Measurements from ENCODE around the gene YIPF5. TPM values are rescaled to one million over a fixed set of nuclear protein-coding genes. Genes with fewer than 3 reads are reported as not detected.

The YIPF5 gene
- total and polyA plus RNA-seq, 7 donors = 12.3 to 44.6 (median 35.2) TPM

DNA sequence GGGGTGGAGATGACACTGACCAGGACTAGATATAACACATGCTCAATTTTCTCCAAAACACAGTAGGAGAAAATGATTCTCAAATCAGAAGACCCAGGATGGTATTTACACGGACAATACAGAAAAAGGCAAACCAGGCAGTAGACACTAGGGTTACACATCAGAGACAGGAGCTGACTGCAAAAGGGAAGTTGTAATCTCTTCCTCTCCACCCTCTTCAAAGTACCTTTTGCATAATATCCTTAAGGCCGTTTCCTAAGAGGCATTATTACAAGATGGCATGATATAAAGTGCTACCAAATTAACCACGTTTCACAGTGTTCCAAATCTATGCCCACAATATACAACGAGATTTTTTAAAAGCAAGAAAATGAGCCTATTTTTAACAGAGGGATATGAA lies 39.2 kb downstream of the YIPF5 start:
- Histone ChIP-seq H3K36me3 (no peaks in the 10 kb centered on the region), H3K4me1 (no peaks in the 10 kb centered on the region), H3K27ac (no peak overlapping the region), H3K27me3 (no peaks in the 10 kb centered on the region), H3K4me3 (no peak overlapping the region), H3K9me3 (no peaks in the 10 kb centered on the region)
- DNase-seq = no peak
- 80 to 84% methylated on average over 4 of the region's 4 CpGs for WGBS, 2 donors
- TF ChIP-seq POLR2AphosphoS5 (IDR thresholded peaks at IDR 0.05) (no peak), EP300 (IDR thresholded peaks at IDR 0.05) (no peak)
- intact Hi-C loops (cut with DNase I) = no loop called here

- H3K4me3 ChIP-seq = no peak overlapping the region
- intact Hi-C loops (cut with DNase I) = no loop called here
- H3K4me1 ChIP-seq = no peaks in the 10 kb centered on the region
- WGBS, 2 donors = 88 to 89% methylated on average over 4 of the region's 4 CpGs
- no peak overlapping the region for H3K27ac ChIP-seq
- no peak for DNase-seq
- H3K9me3 ChIP-seq = no peaks in the 10 kb centered on the region
- TF ChIP-seq POLR2A (IDR thresholded peaks at IDR 0.05) = no peak
- no peak for TF ChIP-seq EP300 (IDR thresholded peaks at IDR 0.05)
- no peak for TF ChIP-seq POLR2AphosphoS5 (IDR thresholded peaks at IDR 0.05)
- no peaks in the 10 kb centered on the region for H3K36me3 ChIP-seq
- no peaks in the 10 kb centered on the region for H3K27me3 ChIP-seq
Measured at GRCh38 chr5:144130306-144130705, 40.2 kb downstream of the YIPF5 start.

DNA sequence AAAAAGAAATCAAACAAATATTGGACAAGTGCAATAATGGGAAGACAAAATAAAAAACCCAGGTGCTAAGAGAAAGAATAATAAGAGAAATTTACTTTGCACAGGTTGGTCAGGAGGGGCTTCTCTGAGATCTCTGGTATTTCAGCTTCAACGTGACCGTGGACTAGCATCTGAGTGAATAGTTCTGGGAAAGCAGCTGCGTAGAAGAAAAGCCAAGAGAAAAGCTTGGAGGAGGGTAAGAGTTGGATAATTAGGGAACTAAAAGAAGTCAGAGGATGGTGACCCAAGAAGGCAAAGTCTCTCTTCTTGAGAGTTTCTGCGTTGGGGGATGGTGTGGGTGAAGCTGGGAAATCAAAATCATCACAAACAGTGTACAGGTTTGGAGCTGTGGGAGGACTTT lies 41.6 kb downstream of the YIPF5 start:
- Histone ChIP-seq H3K36me3 (no peaks in the 10 kb centered on the region), H3K4me1 (no peaks in the 10 kb centered on the region), H3K27me3 (no peaks in the 10 kb centered on the region), H3K4me3 (no peak overlapping the region), H3K27ac (no peak overlapping the region), H3K9me3 (no peaks in the 10 kb centered on the region)
- TF ChIP-seq POLR2AphosphoS5 (IDR thresholded peaks at IDR 0.05) (no peak), POLR2A (IDR thresholded peaks at IDR 0.05) (no peak), EP300 (IDR thresholded peaks at IDR 0.05) (no peak)
- TF ChIP-seq, protein P1, sequence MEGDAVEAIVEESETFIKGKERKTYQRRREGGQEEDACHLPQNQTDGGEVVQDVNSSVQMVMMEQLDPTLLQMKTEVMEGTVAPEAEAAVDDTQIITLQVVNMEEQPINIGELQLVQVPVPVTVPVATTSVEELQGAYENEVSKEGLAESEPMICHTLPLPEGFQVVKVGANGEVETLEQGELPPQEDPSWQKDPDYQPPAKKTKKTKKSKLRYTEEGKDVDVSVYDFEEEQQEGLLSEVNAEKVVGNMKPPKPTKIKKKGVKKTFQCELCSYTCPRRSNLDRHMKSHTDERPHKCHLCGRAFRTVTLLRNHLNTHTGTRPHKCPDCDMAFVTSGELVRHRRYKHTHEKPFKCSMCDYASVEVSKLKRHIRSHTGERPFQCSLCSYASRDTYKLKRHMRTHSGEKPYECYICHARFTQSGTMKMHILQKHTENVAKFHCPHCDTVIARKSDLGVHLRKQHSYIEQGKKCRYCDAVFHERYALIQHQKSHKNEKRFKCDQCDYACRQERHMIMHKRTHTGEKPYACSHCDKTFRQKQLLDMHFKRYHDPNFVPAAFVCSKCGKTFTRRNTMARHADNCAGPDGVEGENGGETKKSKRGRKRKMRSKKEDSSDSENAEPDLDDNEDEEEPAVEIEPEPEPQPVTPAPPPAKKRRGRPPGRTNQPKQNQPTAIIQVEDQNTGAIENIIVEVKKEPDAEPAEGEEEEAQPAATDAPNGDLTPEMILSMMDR (IDR thresholded peaks at IDR 0.05) = no peak
- intact Hi-C loops (cut with DNase I) = no loop called here
- no peak for DNase-seq
- WGBS, 2 donors = 69 to 92% methylated on average over 4 of the region's 4 CpGs

DNA sequence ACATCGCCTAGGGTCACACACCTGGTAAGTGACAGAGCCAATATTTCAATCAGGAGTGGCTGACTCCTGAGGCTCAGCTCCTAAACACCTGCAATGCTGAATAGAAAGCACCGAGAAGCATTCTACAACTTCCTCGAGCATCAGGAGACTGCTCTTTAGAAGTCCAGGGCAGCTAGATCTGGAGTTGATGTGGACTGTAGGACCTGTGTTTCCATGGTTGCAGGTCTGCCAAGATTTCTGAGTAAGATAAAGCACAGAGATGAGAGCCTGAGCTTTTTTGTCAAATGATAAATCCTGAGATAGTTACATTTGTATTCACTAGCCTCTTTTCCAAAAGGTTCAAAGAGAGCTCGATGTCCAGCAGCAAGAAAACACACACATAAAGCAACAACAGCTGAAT lies 43.8 kb downstream of the YIPF5 start:
- no peak for DNase-seq
- H3K4me1 ChIP-seq = no peaks in the 10 kb centered on the region
- H3K27me3 ChIP-seq = no peaks in the 10 kb centered on the region
- intact Hi-C loops (cut with DNase I) = no loop called here
- H3K4me3 ChIP-seq = no peak overlapping the region
- TF ChIP-seq POLR2A (IDR thresholded peaks at IDR 0.05) = no peak
- no peak for TF ChIP-seq POLR2AphosphoS5 (IDR thresholded peaks at IDR 0.05)
- TF ChIP-seq, protein P1 (IDR thresholded peaks at IDR 0.05) = no peak
- no peak for TF ChIP-seq EP300 (IDR thresholded peaks at IDR 0.05)
- no peaks in the 10 kb centered on the region for H3K36me3 ChIP-seq
- 86 to 90% methylated on average over 4 of the region's 4 CpGs for WGBS, 2 donors
- H3K9me3 ChIP-seq = no peaks in the 10 kb centered on the region
- no peak overlapping the region for H3K27ac ChIP-seq

DNA sequence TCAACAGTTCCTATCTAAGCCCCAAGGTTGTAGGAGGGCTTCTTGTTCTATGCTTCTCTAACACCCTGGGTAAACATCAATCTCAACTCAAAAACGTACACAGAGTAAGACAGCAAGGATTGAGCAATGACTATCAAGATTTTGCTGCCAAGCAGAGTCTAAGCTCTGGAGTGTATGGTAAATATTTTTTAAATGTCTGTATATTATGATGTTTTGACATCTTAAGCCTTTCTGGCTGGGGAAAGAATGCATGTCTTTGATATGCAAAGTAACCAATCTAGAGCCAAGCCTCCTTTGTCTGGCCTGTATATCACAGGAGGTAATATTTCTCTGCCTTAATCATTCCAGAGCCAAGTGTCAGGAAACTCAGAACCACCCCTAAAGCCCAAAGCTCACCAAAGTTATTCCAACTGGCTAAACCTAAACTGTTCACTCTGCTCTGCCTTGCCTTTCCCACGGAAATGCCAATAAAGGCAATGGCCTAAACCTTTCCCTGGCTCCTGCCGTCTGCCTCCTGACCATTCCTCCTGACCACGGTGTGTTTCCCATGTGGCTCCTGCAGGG lies 45.2 kb downstream of the YIPF5 start:
- Histone ChIP-seq H3K9me3 (no peaks in the 10 kb centered on the region), H3K4me3 (no peak overlapping the region), H3K27me3 (no peaks in the 10 kb centered on the region), H3K4me1 (no peaks in the 10 kb centered on the region), H3K27ac (no peak overlapping the region), H3K36me3 (no peaks in the 10 kb centered on the region)
- WGBS, 2 donors = 63 to 71% methylated on average over 4 of the region's 4 CpGs
- DNase-seq = no peak
- TF ChIP-seq, protein P1 (IDR thresholded peaks at IDR 0.05) = no peak
- TF ChIP-seq POLR2A (IDR thresholded peaks at IDR 0.05) (no peak), EP300 (IDR thresholded peaks at IDR 0.05) (no peak), POLR2AphosphoS5 (IDR thresholded peaks at IDR 0.05) (no peak)
- intact Hi-C loops (cut with DNase I) = no loop called here

DNA sequence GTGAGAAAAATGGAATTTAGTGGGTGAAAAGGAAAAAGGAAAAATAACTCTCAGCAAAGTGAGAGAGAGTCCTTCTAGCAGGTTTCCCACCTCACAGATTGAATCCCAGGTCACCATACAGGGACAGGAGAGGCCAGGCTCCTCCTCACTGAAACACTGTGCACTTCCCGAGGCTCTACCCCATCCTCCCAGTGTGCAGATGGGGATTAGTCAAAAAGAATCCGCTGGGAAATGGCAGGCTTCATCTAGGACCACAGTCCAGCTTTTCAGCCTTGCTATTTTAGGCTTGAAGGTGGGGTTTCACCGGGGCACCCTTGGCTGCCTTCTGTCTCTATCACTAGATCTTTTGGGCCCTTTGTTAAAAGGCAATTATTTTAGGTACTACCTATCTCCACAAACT lies 47.8 kb downstream of the YIPF5 start:
- Histone ChIP-seq H3K4me1 (no peaks in the 10 kb centered on the region), H3K27ac (no peak overlapping the region), H3K9me3 (peaks cover 0 to 4% (median 0%) of the 10 kb centered on the region in 4 donors), H3K4me3 (no peak overlapping the region), H3K36me3 (no peaks in the 10 kb centered on the region), H3K27me3 (no peaks in the 10 kb centered on the region)
- intact Hi-C loops (cut with DNase I) = no loop called here
- TF ChIP-seq EP300 (IDR thresholded peaks at IDR 0.05) = no peak
- no peak for TF ChIP-seq POLR2A (IDR thresholded peaks at IDR 0.05)
- TF ChIP-seq, protein P1 (IDR thresholded peaks at IDR 0.05) = no peak
- TF ChIP-seq POLR2AphosphoS5 (IDR thresholded peaks at IDR 0.05) = no peak
- 84 to 87% methylated on average over 3 of the region's 3 CpGs for WGBS, 2 donors
- DNase-seq = no peak
